ENCODE results near the gene LSM7.
A peak's percentile ranks its signal among the peaks of the same experiment; 100 is the strongest.

Gene LSM7

DNA sequence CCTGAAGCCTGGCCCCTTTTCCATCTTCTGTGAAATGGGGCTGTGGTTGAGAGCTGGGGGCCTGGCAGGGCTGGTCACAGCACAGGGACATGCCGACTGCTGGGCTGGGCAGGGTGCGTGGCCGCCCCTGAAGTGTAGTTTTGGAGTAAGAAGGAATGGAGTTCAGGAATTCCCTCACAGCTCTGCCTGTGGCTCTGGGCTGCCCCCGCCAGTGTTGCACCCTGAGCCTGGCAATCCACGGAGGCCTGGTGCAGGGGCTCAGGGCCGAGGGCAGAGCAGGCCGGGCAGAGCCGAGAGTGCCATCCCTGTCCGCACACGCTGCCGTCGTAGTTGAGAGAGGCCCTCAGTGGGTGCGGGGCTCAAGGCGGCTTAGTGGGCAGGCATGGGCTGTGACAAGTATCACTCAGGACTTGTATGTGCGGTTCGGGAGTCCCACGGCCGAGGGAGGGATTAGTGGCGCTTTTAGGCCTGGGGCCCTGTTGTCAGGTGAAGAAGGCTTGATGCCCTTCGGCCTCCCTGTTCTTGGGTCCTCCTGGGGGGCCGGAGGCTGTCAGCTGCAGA is 9.7 kb upstream of the LSM7 start:
- DNase-seq (ENCODE audit: low read depth), result no peak

- no peak for DNase-seq (ENCODE audit: low read depth)
These were observed 8.9 kb upstream of the LSM7 start for GRCh38 chr19:2337329-2337707.

DNA sequence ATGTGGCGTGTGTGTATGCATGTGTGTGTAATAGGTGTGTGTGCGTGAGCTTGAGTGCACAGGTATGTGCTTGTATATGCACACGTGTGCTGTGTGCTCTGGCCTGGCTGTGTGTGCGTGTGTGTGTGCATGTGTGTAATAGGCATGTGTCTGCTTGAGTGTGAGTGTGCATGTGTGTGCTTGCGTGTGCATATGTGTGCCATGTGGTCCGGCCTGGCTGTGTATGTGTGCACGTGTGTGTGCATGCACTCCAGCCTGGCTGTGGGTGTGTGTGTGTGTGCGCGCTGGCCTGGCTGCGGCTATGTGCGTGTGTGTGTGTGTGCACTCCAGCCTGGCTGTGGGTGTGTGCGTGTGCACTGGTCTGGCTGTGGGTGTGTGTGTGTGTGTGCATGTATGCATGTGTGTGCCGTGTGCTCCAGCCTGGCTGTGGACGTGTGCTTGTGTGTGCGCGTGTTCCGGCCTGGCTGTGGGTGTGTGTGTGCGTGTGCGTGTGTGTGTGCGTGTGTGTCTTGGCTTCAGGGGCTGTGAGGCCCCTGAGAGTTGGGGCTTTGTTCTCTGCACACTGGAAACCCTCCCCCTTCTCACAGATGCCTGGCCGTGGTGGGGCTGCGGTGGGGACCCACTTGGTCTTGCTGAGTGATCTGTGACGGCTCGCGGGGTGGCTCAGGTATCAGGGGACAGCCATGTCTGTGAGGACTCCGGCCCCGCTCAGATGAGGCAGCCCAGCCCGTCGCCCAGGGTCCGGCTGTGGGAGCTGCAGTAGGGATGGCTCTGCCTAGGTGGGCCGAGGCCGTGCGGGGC is 8.3 kb upstream of the LSM7 start:
- DNase-seq (ENCODE audit: low read depth), result no peak

DNA sequence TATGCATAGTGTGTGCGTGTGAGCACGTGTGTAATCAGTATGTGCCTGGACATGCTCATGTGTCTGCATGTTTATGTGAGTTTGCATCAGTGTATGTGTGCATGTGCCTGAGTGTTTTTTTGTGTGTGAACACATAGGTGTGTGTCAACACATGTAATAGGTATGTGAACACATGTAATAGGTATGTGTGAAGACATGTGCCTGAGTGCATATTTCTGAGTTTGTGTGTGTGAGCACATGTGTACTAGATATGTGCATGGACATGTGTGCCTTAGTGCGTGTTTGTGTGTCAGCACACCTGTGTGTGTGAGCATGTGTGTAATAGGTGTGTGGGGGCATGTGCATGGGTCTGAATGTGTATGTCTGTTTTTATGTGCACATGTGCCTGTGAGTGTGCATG is 7.5 kb upstream of the LSM7 start:
- no peak for DNase-seq (ENCODE audit: low read depth)

DNA sequence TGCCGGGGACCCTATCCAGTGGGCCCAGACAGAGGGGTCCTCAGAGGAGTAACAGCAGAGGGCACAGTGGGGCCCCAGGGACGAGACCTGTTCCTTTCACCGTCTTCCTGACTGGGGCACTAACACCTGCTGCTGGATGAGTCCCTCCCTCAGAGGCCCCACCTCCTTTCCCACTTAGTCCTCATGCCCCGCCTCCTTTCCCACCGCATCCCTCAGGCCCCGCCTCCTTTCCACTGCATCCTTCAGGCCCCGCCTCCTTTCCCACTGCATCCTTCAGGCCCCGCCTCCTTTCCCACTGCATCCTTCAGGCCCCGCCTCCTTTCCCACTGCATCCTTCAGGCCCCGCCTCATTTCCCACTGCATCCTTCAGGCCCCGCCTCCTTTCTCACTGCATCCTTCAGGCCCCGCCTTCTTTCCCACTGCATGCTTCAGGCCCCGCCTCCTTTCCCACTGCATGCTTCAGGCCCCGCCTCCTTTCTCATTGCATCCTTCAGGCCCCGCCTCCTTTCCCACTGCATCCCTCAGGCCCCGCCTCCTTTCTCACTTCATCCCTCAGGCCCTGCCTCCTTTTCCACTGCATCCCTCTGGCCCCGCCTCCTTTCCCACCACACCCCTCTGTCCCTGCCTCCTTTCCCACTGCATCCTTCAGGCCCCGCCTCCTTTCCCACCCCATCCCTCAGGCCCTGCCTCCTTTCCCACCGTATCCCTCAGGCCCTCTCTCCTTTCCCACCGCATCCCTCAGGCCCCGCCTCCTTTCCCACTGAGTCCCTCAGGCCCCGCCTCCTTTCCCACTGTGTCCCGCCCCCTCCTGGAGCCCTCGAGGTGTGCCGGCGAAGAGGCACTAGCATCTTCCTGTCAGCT is 6.8 kb upstream of the LSM7 start:
- no peak for DNase-seq (ENCODE audit: low read depth)

- no peak for DNase-seq (ENCODE audit: low read depth)
These were observed 6.0 kb upstream of the LSM7 start for GRCh38 chr19:2334426-2334825.

DNA sequence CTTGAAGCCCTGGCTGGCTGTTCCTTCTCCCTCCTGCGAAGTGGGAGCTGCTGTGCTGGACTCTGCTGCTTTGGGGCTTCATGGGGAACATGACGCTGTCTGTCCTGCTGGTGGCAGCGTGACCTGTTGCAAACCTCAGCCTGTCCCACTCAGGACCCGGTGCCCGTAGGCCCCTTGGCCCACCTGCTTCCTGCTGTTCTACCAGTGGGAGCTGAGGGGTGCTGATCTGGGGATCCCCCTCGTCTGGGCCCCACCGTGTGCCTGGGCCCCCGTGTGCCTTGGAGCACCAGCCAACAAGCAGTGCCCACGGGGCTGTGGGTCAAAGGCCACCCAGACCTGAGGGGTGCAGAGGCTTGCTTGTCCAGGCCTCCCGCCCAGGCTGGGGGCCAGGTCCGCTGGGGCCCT is 5.4 kb upstream of the LSM7 start:
- DNase-seq (ENCODE audit: low read depth), result no peak

GRCh38 chr19:2333027-2333806 is 4.8 kb upstream of the LSM7 start:
- no peak for DNase-seq (ENCODE audit: low read depth)

GRCh38 chr19:2332341-2333026 is 4.1 kb upstream of the LSM7 start:
- no peak for DNase-seq (ENCODE audit: low read depth)

DNA sequence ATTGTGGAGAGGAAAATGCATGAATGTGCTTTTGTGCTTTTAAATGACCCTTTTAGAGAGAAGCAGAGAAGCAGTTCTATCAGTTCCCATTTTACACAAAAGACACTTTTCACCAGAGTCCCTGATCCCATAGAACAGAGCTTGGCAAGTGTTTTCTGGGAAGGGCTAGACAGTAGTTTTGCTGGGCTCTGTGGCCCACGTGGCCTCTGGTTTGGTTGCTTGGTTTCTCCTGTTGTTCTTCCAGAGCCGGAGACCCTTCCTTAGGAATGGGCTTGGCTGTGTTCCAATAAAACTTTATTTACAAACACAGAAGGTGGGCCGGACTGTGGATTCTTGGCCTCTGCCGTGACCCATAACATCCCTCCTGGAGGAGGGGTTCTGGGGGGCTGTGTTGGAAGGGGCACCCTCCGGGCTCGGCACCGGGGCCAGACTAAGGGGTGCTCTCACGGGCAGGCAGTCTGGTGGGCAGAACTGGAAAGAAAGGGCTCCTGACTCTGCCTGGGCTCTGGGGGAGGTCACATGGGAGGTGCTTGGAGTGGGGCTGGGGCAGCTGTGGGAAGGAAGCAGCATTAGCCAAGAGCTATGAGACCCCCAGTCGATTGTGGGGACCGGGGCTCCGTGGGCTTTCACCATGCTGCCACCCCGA is 3.3 kb upstream of the LSM7 start:
- no peak for DNase-seq (ENCODE audit: low read depth)

DNA sequence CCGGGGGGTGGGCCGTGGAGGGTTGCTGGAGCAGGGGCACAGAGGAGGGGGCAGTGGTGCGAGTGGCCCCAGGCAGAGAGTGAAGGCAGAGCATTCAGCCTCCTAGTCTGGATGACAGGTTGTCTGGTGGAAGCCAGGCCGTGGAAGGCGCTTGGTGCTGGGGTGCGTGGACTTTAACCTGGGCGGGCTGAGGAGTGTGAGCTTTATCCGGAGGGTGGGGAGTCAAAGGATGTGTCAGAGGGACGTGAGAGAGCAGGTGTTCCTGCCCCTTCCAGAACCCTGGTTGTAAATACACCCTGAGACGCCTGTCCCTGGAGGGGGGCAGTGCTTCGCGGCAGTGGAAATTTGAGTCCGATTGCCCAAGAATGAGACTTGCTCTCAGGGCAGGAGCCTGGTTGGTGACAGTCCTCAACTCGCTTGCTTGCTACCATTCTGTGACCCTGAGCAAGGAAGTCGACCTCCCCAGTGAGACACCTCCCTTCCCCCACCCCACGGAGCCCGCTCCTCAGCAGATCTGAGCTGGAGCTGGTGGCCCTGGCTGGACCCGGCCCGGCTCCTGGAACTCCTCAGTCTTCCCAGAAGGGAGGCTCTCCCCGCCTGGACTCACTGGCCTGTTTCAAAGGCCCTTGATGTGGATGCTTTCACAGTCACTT is 2.4 kb upstream of the LSM7 start:
- no peak for DNase-seq (ENCODE audit: low read depth)

DNA sequence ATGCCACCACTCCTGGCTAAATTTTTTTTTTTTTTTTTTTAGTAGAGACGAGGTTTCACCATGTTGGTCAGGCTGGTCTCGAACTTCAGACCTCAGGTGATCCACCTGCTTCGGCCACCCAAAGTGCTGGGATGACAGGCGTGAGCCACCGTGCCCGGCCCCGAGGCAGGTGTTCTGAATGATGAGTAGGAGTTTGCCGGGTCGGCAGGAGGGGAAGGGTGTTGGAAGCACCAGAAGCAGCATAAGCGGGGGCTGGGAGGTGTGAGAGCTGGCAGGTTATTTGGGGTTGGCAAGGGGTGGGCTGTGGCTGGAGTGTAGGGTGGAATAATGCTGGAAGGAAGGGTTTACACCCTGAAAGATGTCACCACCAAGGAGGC is 1.9 kb upstream of the LSM7 start:
- no peak for DNase-seq (ENCODE audit: low read depth)

DNA sequence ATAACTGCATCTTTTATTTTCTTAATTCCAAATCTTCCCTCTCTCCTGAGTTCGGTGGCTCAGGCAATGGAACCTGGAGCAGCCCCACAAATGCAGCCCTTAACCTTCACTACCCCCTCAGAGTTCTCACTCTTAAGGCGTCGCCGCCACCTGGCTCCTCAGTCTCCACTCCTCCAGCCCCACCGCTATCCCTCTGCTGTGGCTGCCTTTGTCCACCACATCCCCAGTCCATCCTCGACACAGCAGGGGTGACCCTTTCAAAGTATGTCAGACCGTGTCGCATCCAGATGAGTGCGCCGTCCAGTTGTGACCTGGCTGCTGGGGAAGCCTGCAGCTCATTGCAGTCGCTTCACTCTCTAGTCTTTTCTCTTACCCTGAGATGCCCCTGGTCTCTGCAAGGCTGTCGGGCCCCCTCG is 1.1 kb upstream of the LSM7 start:
- no peak for DNase-seq (ENCODE audit: low read depth)

- no peak for DNase-seq (ENCODE audit: low read depth)
These were observed 728 bp upstream of the LSM7 start for GRCh38 chr19:2329149-2329478.

DNA sequence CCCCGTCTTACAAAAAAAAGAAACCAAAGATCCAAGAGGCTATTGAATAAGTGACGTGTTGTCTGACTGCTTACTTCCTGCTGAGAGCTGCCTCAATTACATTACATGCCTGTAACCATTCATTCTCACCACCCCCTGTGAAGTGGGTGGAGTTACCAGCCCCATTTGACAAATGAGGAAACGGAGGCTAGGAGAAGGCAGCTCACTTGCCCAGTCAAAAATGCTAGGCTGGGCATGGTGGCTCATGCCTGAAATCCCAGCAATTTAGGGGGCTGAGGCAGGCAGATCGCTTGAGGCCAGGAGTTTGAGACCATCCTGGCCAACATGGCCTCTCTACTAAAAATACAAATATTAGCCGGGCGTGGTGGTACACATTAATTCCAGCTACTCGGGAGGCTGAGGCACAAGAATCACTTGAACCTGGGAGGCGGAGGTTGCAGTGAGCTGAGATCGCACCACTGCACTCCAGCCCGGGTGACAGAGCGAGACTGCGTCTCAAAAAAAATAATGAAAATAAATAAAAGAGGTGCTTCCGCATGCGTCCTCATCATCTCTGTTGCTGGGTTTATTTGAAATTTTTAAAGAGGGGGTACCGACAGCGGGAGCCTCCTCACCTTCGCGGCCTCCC is 499 bp downstream of the LSM7 start:
- DNase-seq (ENCODE audit: low read depth), result peak; percentile 68

DNA sequence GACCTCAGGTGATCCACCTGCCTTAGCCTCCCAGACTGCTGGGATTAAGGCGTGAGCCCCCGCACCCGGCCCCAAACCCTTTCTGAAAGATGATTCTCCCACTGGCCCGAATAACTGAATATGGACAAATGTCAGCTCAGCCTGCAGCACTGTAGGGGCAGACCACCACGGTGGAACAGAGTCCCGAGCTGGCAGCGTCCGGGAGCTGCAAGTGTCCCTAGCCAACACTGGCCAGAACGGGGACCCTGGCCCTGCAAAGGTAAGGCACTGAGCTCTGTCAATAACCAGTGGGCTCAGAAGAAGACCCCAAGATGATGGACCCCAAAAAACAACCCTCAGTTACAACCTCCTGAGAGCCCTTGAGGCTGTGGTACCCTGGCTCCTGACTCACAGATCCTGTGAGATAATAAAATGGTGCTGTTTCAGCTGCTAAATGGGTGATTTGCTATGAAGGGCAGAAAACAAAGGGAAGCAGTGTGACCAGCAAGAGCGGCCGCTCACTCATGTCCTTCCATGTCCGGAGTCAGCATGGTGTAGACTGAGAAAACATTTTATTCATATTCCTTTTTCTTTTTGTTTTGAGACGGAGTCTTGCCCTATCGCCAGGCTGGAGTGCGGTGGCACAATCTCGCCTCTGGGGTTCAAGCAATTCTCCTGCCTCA is 1.6 kb downstream of the LSM7 start:
- DNase-seq (ENCODE audit: low read depth), result no peak

- DNase-seq (ENCODE audit: low read depth), result no peak
These were observed 2.9 kb downstream of the LSM7 start for GRCh38 chr19:2325281-2326046.

DNA sequence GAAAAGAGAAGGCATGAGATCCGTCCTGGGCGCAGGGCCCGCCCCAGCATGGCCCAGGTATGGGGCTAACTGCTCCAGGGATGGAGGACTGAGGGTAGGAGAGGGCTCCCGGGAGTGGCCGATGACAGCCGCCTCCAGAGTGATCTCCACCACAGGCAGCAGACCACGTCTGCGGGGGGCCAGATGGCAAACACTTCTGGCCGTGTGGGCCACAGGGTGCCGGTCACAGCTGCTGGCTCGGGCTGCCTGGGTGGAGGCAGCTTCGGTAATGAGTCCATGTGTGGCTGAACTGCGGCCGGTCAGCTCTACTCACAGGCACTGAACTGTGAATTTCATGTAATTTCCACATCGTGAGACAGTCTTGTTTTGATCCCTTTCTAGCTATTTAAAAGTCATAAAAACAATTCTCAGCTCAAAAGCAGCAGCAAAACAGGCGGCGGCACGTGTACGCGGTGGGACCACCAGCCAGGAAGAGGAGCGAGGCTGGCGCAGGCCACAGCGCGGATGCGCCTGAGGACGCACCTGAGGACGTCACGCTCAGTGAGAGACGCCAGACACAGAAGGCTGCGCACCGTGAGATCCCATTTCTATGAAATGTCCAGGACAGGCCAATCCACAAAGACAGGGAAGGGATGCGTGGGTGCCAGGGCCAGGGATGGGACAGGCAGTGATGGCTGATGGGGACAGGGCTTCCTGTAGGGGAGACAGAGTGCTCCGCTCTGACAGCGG is 4.0 kb downstream of the LSM7 start:
- DNase-seq (ENCODE audit: low read depth), result no peak

Measured in GM04503 (cell line).